HG02759 (cell line): ENCODE results near the gene CNKSR3.
A peak's percentile ranks its signal among the peaks of the same experiment; 100 is the strongest.
"Not testable (repeated sequence)": the region's sequence is repeated elsewhere in the genome, so short reads cannot be mapped to it uniquely, and the experiment has no call there.

ENCODE experiments used
- ATAC-seq: cut with Tn5 transposase; IDR thresholded peaks from one replicate; pipeline ENCODE4 v1.9.1; 2021; ENCODE audit warnings: mild to moderate bottlenecking, moderate library complexity; ENCODE audit not compliant: unreplicated experiment

Gene CNKSR3

GRCh38 chr6:154510144-154510905 is at the start of gene CNKSR3:
CNKSR3 (minus strand) TSS chr6:154510685; CDS start chr6:154510114, 571 bp downstream.
- peak; percentile 86 for ATAC-seq

GRCh38 chr6:154558984-154559383 is 48.5 kb upstream of the CNKSR3 start:
- no peak for ATAC-seq

GRCh38 chr6:154558513-154558912 is 48.0 kb upstream of the CNKSR3 start:
- no peak for ATAC-seq

GRCh38 chr6:154555073-154555677 is 44.7 kb upstream of the CNKSR3 start:
- ATAC-seq, result no peak

GRCh38 chr6:154554491-154554890 is 44.0 kb upstream of the CNKSR3 start:
- ATAC-seq, result no peak

- ATAC-seq, result no peak
Measured at GRCh38 chr6:154550779-154551178, 40.3 kb upstream of the CNKSR3 start.

- ATAC-seq, result no peak
Measured at GRCh38 chr6:154549179-154549578, 38.7 kb upstream of the CNKSR3 start.

- no peak for ATAC-seq
Measured at GRCh38 chr6:154548130-154548830, 37.8 kb upstream of the CNKSR3 start.

- ATAC-seq, result no peak
Measured at GRCh38 chr6:154543628-154544027, 33.1 kb upstream of the CNKSR3 start.

GRCh38 chr6:154542747-154543146 is 32.3 kb upstream of the CNKSR3 start:
- no peak for ATAC-seq

- ATAC-seq, result not testable (repeated sequence)
Measured at GRCh38 chr6:154541837-154542236, 31.4 kb upstream of the CNKSR3 start.

GRCh38 chr6:154539593-154540269 is 29.2 kb upstream of the CNKSR3 start:
- ATAC-seq, result no peak

GRCh38 chr6:154538640-154539191 is 28.2 kb upstream of the CNKSR3 start:
- ATAC-seq, result no peak

- ATAC-seq, result no peak
Measured at GRCh38 chr6:154537511-154538325, 27.2 kb upstream of the CNKSR3 start.

- ATAC-seq, result no peak
Measured at GRCh38 chr6:154536999-154537398, 26.5 kb upstream of the CNKSR3 start.

- no peak for ATAC-seq
Measured at GRCh38 chr6:154536255-154536654, 25.8 kb upstream of the CNKSR3 start.

GRCh38 chr6:154535851-154536250 is 25.4 kb upstream of the CNKSR3 start:
- no peak for ATAC-seq

GRCh38 chr6:154535147-154535546 is 24.7 kb upstream of the CNKSR3 start:
- no peak for ATAC-seq

- ATAC-seq, result no peak
Measured at GRCh38 chr6:154534531-154534930, 24.0 kb upstream of the CNKSR3 start.

GRCh38 chr6:154532426-154532825 is 21.9 kb upstream of the CNKSR3 start:
- ATAC-seq, result no peak
